SK-N-SH treated with all-trans-retinoic acid at 6 μM for 48 hours (cell line): Measurements from ENCODE around the gene ATP5F1D.
A peak's percentile ranks its signal among the peaks of the same experiment; 100 is the strongest.

Experiments
- ATAC-seq: fragments of 200-7000 bp; cut with Tn5 transposase; 3 replicates; pipeline ENCODE4 v1.9.1; 2020; ENCODE audit warnings: mild to moderate bottlenecking, moderate library complexity
- ARNTL ChIP-seq: fragments of 450-650 bp; formaldehyde crosslinking; IDR thresholded peaks from 2 replicates; pipeline ENCODE4 v1.5.0; 2020; ENCODE audit warnings: low read depth, mild to moderate bottlenecking, moderate library complexity, borderline replicate concordance
- BACH2 ChIP-seq: fragments of 250-450 bp; sonication (Bioruptor Pico); IDR thresholded peaks from 2 replicates; pipeline ENCODE4 v1.9.0; 2021; ENCODE audit warnings: mild to moderate bottlenecking, borderline replicate concordance
- CREB5 ChIP-seq: fragments of 250-450 bp; sonication (Bioruptor Pico); IDR thresholded peaks from 2 replicates; pipeline ENCODE4 v1.5.1; 2020; ENCODE audit warnings: low read depth, mild to moderate bottlenecking, moderate library complexity
- CSDC2 ChIP-seq: fragments of 250-450 bp; sonication (Bioruptor Pico); IDR thresholded peaks from 2 replicates; pipeline ENCODE4 v1.5.0; 2020; ENCODE audit warnings: mild to moderate bottlenecking, moderate library complexity
- GLIS3 ChIP-seq: fragments of 250-450 bp; sonication (Bioruptor Pico); IDR thresholded peaks from 2 replicates; pipeline ENCODE4 v1.5.0; 2020; ENCODE audit warnings: mild to moderate bottlenecking, moderate library complexity
- ISL1 ChIP-seq: fragments of 250-450 bp; sonication (Bioruptor Pico); IDR thresholded peaks from 2 replicates; pipeline ENCODE4 v2.1.2; 2022; ENCODE audit warnings: mild to moderate bottlenecking, moderate library complexity
- OSR1 ChIP-seq: fragments of 250-450 bp; sonication (Bioruptor Pico); IDR thresholded peaks from 2 replicates; pipeline ENCODE4 v1.8.0; 2022; ENCODE audit warnings: moderate library complexity, mild to moderate bottlenecking, inconsistent platforms
- PATZ1 ChIP-seq: fragments of 250-450 bp; sonication (Bioruptor Pico); IDR thresholded peaks from 2 replicates; pipeline ENCODE4 v1.8.0; 2020; ENCODE audit warnings: mild to moderate bottlenecking, moderate library complexity, borderline replicate concordance
- PPARA ChIP-seq: fragments of 250-450 bp; sonication (Bioruptor Pico); IDR thresholded peaks from 2 replicates; pipeline ENCODE4 v1.5.0; 2020; ENCODE audit warnings: mild to moderate bottlenecking, borderline replicate concordance
- RARB ChIP-seq: fragments of 250-450 bp; sonication (Bioruptor Pico); IDR thresholded peaks from 2 replicates; pipeline ENCODE4 v1.8.0; 2021; ENCODE audit warnings: mild to moderate bottlenecking, moderate library complexity
- SNAI2 ChIP-seq: fragments of 250-450 bp; sonication (Bioruptor Pico); IDR thresholded peaks from 2 replicates; pipeline ENCODE4 v1.5.0; 2020; ENCODE audit warnings: mild to moderate bottlenecking, moderate library complexity
- TCF4 ChIP-seq: fragments of 250-450 bp; sonication (Bioruptor Pico); IDR thresholded peaks from 2 replicates; pipeline ENCODE4 v1.8.0; 2021; ENCODE audit warnings: mild to moderate bottlenecking, moderate library complexity, borderline replicate concordance
- TOX ChIP-seq: fragments of 250-450 bp; sonication (Bioruptor Pico); IDR thresholded peaks from 2 replicates; pipeline ENCODE4 v1.8.0; 2021; ENCODE audit warnings: mild to moderate bottlenecking, moderate library complexity, borderline replicate concordance
- ZFP3 ChIP-seq: fragments of 250-450 bp; sonication (Bioruptor Pico); IDR thresholded peaks from 2 replicates; pipeline ENCODE4 v1.5.0; 2020; ENCODE audit warnings: mild to moderate bottlenecking, moderate library complexity
- ZFP30 ChIP-seq: fragments of 450-650 bp; formaldehyde crosslinking; IDR thresholded peaks from 2 replicates; pipeline ENCODE4 v1.5.0; 2022; ENCODE audit warnings: mild to moderate bottlenecking, moderate library complexity
- ZNF565 ChIP-seq: fragments of 450-650 bp; formaldehyde crosslinking; conservative IDR thresholded peaks from 2 replicates; pipeline ENCODE4 v1.5.0; 2020; ENCODE audit warnings: low read depth, mild to moderate bottlenecking, moderate library complexity
- ZNF70 ChIP-seq: fragments of 450-650 bp; formaldehyde crosslinking; IDR thresholded peaks from 2 replicates; pipeline ENCODE4 v1.5.0; 2020; ENCODE audit warnings: mild to moderate bottlenecking, moderate library complexity
- ZNF8 ChIP-seq: fragments of 450-650 bp; formaldehyde crosslinking; IDR thresholded peaks from 2 replicates; pipeline ENCODE4 v1.5.0; 2020; ENCODE audit warnings: mild to moderate bottlenecking, moderate library complexity
- TF ChIP-seq, protein P1 (sequence below): fragments of 250-450 bp; sonication (Bioruptor Pico); IDR thresholded peaks from 2 replicates; pipeline ENCODE4 v1.8.0; 2021; ENCODE audit warnings: low read depth, mild to moderate bottlenecking, moderate library complexity, borderline replicate concordance

Gene ATP5F1D

DNA sequence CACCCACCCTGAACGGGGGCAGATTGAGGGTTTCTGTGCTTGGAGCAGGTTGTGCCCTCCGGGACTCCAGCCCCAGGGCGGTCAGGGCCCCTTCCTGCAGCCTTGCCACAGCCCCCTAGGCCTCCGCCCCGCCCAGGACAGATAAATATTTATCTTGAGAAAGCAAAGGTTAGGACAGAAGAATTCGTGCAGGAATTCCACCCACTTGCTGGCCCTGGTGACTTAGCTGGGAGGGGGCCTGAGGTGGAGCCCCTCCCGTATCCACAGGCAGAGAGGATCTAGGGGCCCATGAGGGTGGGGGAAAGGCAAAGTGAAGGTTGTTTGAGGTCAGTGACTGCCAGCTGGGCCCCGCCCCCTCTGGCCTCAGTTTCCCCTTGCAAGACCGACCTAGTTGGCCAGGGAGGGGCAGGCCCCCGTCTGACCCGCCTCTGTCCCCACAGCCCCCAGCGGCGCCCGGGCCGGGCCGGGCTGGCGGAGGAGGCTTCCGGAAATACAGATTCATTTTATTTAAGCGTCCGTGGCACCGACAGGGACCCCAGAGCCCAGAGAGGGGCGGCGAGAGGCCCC lies 12.0 kb downstream of the ATP5F1D start:
- no peak; the same call in 1 of the 3 replicates for ATAC-seq

DNA sequence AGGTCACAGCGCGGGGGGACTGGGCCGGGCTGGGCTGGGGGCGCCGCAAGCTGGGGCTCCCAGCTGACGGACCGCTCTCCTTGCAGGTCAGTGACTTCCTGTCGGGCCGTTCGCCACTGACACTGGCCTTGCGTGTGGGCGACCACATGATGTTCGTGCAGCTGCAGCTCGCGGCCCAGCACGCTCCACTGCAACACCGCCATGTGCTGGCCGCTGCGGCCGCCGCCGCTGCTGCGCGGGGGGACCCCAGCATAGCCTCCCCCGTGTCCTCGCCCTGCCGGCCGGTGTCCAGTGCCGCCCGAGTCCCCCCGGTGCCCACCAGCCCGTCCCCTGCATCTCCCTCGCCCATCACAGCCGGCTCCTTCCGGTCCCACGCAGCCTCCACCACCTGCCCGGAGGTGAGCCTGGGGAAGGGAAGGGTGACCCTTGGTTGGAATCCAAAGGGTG lies 12.6 kb downstream of the ATP5F1D start:
- ATAC-seq = no peak
- TF ChIP-seq BACH2 (CRISPR knock-in tag) (no peak), PATZ1 (no peak), PPARA (CRISPR knock-in tag) (no peak), ZFP30 (CRISPR knock-in tag) (no peak), ARNTL (no peak)

More for the DNA sequence above, 12.0 kb downstream of the ATP5F1D start:
- no peak; the same call in 1 of the 2 replicates for TF ChIP-seq PATZ1
- 0 out of 2 replicates have a peak, but pooled peaks have one; percentile 24 for TF ChIP-seq ZFP3

DNA sequence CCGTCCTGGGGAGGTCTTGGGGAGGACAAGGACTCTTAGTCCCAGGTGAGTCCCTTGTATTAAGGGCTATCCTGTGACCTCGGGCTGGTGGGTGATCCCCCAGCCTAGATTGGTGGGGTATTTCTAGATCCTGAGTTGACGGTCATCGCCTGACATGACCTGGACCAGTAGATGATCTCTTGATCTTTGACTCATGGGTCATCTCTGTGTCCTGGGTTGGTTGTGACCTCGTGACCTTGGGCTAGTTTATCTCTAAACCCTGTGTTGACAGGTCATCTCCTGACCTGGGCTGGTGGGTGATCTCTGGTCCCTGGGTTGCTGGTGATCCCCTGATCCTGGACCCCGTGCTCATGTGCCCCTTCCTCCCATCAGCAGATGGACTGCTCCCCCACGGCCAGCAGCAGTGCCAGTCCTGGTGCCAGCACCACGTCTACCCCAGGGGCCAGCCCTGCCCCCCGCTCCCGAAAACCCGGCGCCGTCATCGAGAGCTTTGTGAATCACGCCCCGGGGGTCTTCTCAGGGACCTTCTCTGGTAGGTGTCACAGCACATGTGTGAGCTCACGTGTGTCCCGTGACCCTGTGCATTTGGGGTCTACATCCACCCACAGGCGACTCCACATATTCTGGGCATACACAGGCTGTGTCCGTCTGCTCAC lies 13.1 kb downstream of the ATP5F1D start:
- TF ChIP-seq TCF4 (CRISPR knock-in tag) (no peak), ZFP30 (CRISPR knock-in tag) (no peak), ISL1 (CRISPR knock-in tag) (no peak), RARB (no peak), ZNF565 (CRISPR knock-in tag) (no peak), CREB5 (CRISPR knock-in tag) (no peak), CSDC2 (CRISPR knock-in tag) (no peak), PATZ1 (no peak), ZNF8 (CRISPR knock-in tag) (no peak)
- no peak for ATAC-seq

DNA sequence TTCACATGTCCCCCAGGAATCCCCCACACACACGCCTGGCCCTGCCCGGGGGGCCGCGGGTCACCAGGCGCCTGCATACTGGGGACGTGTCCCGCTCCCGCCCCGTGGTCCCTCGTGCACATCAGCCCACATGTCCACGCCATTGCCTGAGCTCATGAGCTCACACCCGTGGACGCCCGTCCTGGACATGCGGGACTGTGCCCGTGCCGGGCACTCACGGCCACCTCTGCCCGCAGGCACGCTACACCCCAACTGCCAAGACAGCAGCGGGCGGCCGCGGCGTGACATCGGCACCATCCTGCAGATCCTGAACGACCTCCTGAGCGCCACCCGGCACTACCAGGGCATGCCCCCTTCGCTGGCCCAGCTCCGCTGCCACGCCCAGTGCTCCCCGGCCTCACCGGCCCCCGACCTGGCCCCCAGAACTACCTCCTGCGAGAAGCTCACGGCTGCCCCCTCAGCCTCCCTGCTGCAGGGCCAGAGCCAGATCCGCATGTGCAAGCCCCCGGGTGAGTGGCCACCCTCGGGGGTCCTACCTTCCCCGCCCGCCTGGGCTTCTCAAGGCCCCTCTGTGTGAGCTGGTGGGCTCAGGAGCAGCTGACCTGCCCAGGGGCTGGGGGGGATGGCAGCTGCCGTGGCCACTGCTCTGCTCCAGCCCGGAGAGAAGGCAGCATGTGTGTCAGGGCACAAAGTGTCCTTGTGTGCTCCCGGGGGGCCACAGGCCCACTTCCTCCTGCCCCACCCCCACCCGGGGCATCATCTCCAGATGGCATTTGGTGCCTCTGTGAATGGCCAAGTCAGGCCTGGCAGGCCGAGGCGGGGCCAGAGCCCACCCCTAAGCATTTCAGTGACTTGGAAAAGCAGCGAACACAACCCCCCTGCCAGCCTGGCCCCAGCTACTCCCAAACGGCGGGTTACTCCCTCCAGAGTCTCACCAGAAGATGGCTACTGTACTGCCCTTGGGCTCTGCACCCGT lies 13.9 kb downstream of the ATP5F1D start:
- no peak for ATAC-seq
- TF ChIP-seq ZNF565 (CRISPR knock-in tag) (no peak), RARB (no peak), OSR1 (no peak), GLIS3 (CRISPR knock-in tag) (no peak), ZFP30 (CRISPR knock-in tag) (no peak), ARNTL (no peak), CSDC2 (CRISPR knock-in tag) (no peak), SNAI2 (no peak), CREB5 (CRISPR knock-in tag) (no peak), TOX (CRISPR knock-in tag) (no peak), PATZ1 (no peak), TCF4 (CRISPR knock-in tag) (no peak), BACH2 (CRISPR knock-in tag) (no peak), ZNF8 (CRISPR knock-in tag) (no peak), ZNF70 (CRISPR knock-in tag) (no peak)
- TF ChIP-seq, protein P1, sequence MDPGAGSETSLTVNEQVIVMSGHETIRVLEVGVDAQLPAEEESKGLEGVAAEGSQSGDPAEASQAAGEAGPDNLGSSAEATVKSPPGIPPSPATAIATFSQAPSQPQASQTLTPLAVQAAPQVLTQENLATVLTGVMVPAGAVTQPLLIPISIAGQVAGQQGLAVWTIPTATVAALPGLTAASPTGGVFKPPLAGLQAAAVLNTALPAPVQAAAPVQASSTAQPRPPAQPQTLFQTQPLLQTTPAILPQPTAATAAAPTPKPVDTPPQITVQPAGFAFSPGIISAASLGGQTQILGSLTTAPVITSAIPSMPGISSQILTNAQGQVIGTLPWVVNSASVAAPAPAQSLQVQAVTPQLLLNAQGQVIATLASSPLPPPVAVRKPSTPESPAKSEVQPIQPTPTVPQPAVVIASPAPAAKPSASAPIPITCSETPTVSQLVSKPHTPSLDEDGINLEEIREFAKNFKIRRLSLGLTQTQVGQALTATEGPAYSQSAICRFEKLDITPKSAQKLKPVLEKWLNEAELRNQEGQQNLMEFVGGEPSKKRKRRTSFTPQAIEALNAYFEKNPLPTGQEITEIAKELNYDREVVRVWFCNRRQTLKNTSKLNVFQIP (CRISPR knock-in tag) = no peak
- TF ChIP-seq, all 23 proteins: peak for 0
